ENCODE data around the gene CDK14.

CDK14 gene

DNA sequence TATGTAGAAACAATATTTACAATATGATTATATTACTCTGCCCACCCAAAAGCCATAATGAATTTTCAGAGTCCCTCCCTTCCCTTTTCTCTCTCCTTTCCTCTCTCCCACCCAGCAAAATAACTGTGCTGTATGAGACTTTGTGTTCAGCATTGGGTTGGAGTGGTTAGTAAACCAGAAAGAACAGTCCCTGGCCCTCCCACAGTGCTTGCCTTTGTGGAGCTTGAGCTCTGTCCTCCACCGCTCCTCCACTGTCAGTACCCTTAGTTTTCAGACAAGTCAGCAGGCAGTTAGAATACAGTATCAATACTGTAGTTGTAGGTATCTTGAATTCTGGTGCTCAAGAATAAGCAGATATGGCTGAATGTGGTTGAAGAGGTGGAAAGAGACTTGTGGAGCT is 92.7 kb downstream of the CDK14 start:
- DNase-seq = no peak

- DNase-seq = no peak
These were observed 93.1 kb downstream of the CDK14 start for GRCh38 chr7:90689260-90689659.

GRCh38 chr7:90690159-90690858 is 94.2 kb downstream of the CDK14 start:
- DNase-seq = no peak

DNA sequence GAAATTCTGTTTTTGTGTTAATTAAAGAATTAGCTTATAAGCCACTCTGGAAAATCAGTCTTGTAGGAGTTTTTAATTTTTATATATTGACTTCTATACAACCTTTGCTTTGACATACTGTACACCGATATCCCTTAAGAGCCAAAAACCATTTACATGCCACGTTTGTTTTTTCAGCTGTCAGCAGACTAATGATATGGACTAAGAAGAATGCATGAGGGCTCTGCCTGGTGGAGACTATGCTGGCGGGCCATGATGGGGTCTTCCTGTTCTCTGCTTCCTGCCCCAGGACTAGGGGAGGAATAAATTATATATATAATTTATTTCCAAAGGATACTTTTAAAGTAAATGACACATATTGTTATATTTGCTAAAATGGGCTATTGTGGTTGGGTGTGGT is 96.3 kb downstream of the CDK14 start:
- DNase-seq = peak; percentile 58

- peak; percentile 75 for DNase-seq
These were observed 96.8 kb downstream of the CDK14 start for GRCh38 chr7:90692947-90693346.

- no peak for DNase-seq
These were observed 97.8 kb downstream of the CDK14 start for GRCh38 chr7:90693939-90694338.

GRCh38 chr7:90698616-90699015 is 102.5 kb downstream of the CDK14 start:
- DNase-seq = no peak

DNA sequence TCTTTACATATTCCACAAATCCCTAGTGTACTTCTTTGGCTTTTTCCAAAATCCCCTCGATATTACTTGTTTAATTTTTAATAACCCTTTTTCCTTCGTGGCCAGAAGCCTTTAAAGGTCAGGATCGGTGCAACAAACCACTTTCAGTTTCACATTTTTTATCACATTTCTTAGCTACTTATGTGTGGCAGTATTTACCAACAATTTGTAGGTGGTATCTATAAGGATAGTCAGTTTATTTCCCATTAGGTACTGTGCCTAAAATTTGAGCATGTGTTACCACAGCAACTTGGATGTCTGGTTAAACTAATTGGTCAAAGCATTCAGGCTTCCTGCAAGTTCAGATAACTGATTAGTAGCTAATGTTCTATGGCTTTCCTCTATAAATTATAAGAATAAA is 104.9 kb downstream of the CDK14 start:
- DNase-seq = no peak

- DNase-seq = no peak
These were observed 105.7 kb downstream of the CDK14 start for GRCh38 chr7:90701771-90702170.

GRCh38 chr7:90705391-90706071 is 109.4 kb downstream of the CDK14 start:
- no peak for DNase-seq

GRCh38 chr7:90706072-90706716 is 110.1 kb downstream of the CDK14 start:
- DNase-seq = no peak

DNA sequence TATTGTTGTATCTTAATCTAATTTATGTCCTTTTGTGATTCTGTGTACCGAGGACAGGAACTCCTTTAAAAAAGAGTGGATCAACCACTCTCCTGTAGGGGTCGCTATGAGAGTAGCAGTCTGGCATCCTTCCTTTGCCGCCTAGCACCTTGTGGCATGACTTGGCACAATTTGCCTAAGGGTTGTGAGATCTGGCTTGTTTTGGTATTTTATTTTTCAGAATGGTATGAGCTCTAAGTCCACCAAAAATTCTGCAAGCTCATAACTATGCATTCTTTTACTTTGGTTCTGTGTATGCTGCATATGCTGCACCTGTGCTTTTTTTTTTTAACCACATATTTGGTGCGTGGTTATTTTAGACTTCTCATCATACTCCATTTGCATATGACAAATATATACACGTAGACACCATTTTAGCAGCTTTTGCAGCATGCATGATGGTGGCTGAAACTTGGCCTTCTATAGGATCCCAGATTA is 112.8 kb downstream of the CDK14 start:
- DNase-seq = no peak

GRCh38 chr7:90709501-90710465 is 113.7 kb downstream of the CDK14 start:
- DNase-seq = peak; percentile 69

DNA sequence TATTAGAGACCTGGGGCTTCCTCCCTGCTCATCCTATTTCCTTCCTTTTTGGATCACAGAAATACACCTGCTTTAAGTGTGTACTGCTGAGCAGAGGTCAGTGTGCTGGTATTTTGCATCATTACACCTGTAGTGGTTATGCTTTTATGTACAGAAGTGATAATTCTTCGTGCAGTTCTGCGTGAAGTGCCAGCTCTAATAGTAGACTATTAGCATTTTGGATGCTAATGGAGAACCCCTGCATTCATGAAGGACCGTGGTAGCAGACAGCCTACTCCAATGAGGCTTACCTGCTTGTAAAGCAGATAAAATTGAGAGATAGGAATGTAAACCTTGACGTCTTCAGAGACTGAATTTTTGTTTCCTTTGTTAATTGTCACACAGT is 114.3 kb downstream of the CDK14 start:
- DNase-seq = no peak

GRCh38 chr7:90713628-90714027 is 117.5 kb downstream of the CDK14 start:
- DNase-seq = no peak

DNA sequence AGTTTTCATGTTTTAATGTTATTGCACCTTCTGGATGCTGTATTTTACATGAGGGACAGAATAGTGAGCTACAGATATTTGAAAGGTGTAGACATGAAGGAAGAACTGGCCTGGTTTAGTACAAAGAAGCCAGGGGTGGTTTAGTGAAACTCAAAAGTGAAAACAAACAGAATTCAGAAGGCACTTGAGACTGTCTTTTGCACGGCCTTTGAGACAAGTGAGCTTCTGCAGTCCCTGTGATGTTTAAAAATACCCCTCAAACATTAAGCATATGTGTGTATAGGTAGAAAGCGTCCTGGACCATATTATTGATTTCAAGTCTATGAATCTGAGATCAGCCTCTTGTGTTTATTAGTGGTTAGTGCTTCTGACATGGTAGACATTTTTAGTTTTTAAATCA is 118.9 kb downstream of the CDK14 start:
- DNase-seq = no peak

GRCh38 chr7:90717296-90718060 is 121.4 kb downstream of the CDK14 start:
- peak; percentile 49 for DNase-seq

DNA sequence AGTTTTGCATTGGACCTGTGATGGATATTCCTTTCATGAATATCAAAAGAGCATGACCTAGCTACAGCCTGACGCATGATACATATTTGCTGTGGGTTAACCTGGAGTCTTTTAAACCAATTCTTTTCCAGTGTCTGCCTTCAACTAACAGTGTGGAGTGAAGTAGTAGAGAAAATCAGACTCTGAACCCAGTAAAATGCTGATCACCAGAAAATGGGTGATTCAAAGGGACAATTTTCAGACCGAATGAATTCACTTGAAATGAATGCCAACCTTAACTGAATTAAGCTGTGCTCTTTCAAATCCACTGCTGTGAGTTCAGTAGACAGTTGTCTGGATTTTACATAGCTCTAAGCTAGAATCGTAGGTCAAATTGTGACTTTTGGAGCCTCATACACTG is 123.0 kb downstream of the CDK14 start:
- no peak for DNase-seq

GRCh38 chr7:90720984-90721760 is 125.1 kb downstream of the CDK14 start:
- peak; percentile 91 for DNase-seq

DNA sequence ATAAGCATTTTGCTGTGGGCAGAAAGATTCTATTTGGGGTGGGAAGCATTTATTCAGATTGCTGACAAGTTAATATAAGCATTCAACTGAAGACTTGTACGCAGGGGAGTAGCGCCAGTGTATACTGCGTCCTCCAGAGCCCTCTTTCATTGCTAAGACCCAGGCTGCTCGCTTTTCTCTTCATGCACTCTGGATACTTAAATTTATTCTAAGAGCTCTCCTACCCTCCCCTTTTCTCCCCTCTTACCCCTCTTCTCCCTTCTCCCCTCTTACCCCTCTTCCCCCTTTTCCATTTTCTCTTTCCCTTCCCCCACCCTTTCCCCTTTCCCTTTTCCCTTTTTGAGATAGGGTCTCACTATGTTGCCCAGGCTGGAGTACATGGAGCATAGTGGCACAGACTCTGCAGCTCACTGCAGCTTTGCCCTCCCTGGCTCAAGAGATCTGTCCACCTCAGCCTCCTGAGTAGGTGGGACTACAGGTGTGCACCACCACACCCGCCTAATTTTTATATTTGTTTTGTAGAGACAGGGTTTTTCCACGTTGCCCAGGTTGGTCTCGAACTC is 125.8 kb downstream of the CDK14 start:
- no peak for DNase-seq

DNA sequence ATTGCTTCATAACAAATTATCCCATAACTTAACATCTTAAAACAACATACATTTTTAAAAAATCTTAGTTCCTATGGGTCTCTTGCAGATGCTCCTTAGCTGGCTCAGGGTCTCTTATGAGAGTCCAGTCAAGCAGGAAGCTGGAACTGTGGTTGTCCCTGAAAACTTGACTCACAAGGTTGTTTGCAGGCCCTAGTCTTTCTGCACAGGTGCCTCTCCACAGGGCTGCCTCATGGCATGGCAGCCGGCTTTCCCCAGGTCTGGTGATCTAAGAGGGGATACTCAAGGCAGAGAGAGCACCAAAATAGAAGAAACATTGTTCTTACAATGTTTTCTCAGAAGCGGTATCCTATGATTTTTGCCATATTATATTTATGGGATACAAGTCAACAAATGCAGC is 127.1 kb downstream of the CDK14 start:
- no peak for DNase-seq
